GM19240 (cell line): Measurements from ENCODE around the gene FBXW12.

Experiments used
- DNase-seq: peaks from one replicate; pipeline ENCODE4 v3.0.0; 2011; ENCODE audit warnings: low spot score; ENCODE audit not compliant: insufficient read length

FBXW12 gene

GRCh38 chr3:48434591-48435222 lies 62.7 kb downstream of the FBXW12 start:
- DNase-seq: no peak

DNA sequence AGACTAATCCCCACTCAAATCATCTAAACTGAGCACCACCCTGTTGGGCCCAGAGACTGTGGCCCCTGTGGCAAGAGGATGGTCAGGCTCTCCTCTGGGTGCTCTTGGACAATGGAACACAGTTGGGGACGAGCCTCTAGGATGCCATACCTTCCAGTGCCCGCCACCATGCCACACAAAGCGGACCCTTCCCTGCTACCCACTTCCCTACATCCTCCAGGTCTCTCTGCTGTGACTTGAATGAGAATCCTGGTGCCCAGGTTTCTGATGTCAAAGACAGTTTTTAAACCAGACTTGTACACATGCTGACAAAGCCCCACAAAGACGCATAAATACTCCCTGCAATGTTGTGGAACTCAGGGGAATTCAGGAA lies 63.2 kb downstream of the FBXW12 start:
- DNase-seq: no peak

DNA sequence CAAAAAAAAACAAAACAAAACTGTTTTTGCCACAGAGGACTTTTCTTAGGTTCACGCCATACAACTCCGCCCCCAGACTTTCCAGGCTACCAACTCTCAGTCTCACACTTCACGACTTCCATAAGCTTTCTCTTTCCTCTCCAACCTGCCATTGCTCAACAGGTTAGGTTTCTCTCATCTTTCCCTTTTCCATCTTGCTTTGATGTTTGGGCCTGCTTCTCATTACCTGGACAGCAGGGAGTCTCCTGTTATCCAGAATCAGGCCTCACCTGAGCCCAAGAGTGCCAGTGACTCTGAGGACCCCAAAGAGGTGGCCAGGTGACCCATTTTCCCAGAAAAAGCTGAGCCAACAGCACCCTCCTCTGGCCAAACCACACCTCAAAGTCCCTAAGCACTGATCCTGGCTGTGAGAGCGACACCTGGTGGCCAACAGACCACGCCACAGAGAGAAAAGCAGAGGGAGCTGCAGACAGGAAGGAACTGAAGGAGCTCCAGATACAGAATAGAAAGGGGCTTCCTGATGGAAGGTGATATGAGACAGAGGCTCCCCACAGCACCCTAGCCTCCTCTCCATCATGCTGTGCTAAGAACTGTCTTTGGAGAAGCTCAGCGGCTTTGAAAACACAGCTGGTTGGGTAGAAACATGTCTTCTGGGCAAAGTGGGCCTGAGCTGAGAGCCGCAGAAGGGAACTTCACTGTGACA lies 63.9 kb downstream of the FBXW12 start:
- peak; percentile 81 for DNase-seq

GRCh38 chr3:48436477-48436787 lies 64.4 kb downstream of the FBXW12 start:
- no peak for DNase-seq

- no peak for DNase-seq
These were observed 64.8 kb downstream of the FBXW12 start for GRCh38 chr3:48436855-48437254.

DNA sequence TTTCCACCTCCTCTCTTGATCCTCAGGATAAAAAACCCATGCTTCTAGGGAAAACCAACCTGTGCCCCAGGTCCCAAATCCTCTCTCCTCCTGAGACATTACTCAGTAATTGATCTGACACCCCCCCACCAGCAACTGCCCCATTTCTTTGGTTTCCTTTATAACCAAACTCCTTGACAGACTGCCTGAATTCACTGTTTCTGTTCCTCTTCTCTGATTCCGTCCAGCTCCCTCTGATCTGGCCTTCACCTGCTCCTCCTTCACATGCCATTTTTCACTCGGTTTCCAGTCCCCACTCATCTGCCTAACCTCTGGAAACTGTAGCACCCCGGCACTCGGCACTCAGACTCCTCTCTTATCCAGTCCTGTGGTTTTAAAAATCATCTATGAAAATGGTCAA lies 65.8 kb downstream of the FBXW12 start:
- DNase-seq: no peak

GRCh38 chr3:48439820-48440589 lies 68.0 kb downstream of the FBXW12 start, which contains the start of the genes CCDC51 and TMA7:
Gene CCDC51 (minus strand): TSS chr3:48440119. CDS start chr3:48435128, 4,991 bp downstream.
Gene TMA7 (plus strand): TSS chr3:48440257. CDS start chr3:48440297, 40 bp downstream.
- peak; percentile 98 for DNase-seq

- no peak for DNase-seq
These were observed 68.6 kb downstream of the FBXW12 start for GRCh38 chr3:48440590-48440958.

DNA sequence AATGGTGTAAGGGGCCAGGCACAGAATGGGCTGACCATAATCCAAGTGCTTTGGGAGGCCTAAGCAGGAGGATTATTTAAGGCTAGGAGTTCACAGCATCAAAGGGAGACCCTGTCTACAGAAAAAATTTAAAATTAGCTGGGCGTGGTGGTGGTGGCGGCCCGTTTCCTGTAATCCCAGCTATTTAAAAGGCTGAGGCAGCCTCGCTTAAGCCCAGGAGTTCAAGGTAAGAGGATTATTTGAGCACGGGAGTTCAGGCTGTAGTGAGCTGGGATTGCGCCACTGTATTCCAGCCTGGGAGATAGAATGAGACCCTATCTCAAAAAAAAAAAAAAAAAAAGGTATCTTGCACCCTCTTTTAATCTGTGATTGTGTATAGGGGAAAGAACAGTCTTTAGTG lies 69.9 kb downstream of the FBXW12 start:
- no peak for DNase-seq
